Psoas muscle (tissue), 8 donors: ENCODE data around the gene KDM2A. TPM values are rescaled to one million over a fixed set of nuclear protein-coding genes. Genes with fewer than 3 reads are reported as not detected.

Experiments
- ATAC-seq, 4 donors: fragments of 200-7000 bp; cut with Tn5 transposase; one replicate each; pipeline ENCODE4 v1.9.1; 2020; ENCODE audit warnings: moderate library complexity in 3 of 4, mild to moderate bottlenecking in 2 of 4
- DNase-seq, 2 donors: peaks; one replicate each; pipeline ENCODE4 v3.0.0-alpha.2; 2020
- H3K27ac ChIP-seq: fragments of 200-600 bp; one replicate; pipeline ENCODE4 v1.8.0; 2022
- H3K27me3 ChIP-seq, 3 donors: fragments of 200-600 bp in 1 of 3; one replicate each; pipeline versions ENCODE4 v1.6.1 to v1.8.0; 2013 to 2022; ENCODE audit warnings: low read length in 2 of 3, mild to moderate bottlenecking in 2 of 3, moderate library complexity in 1 of 3; ENCODE audit not compliant: insufficient read depth in 3 of 3
- H3K36me3 ChIP-seq, 2 donors: fragments of 200-600 bp in 1 of 2; one replicate each; pipeline versions ENCODE4 v1.6.1 to v1.8.0; 2013 to 2022; ENCODE audit warnings: low read depth in 1 of 2, mild to moderate bottlenecking in 1 of 2, moderate library complexity in 1 of 2; ENCODE audit not compliant: insufficient read depth in 1 of 2
- H3K4me1 ChIP-seq: fragments of 200-600 bp; one replicate; pipeline ENCODE4 v1.8.0; 2022
- H3K4me3 ChIP-seq: fragments of 200-600 bp; one replicate; pipeline ENCODE4 v1.8.0; 2022; ENCODE audit warnings: mild to moderate bottlenecking
- H3K9me3 ChIP-seq: fragments of 200-600 bp; one replicate; pipeline ENCODE4 v1.8.0; 2022
- whole genome bisulfite sequencing, 3 donors: extraction: QIAGEN DNeasy Blood & Tissue Kit; methylation state at CpG; one replicate each; pipeline versions ENCODE4 v1.1.6 to v1.1.7; 2013; 5-methylcytosine and 5-hydroxymethylcytosine counted together
- intact Hi-C, 2 donors: fragments of 100-400 bp; cut with DNase I; formaldehyde crosslinking; loops; one replicate each; pipeline versions ENCODE4 v1.11.0 to v1.14.2; 2022
- polyA plus RNA-seq, 3 donors: library from polyadenylated mRNA; stranded (reverse); fragments of 200-250 nt; gene quantifications; one replicate each; pipeline ENCODE4 v1.2.3, GENCODE V29; 2013
- total RNA-seq, 4 donors: library from RNA; stranded (reverse); fragmentation: NEBNext Ultra II Directional in 2 of 4; extraction: Animal tissue kit (Norgen Biotek cat#: 25700) in 2 of 4; gene quantifications; one replicate each; pipeline versions ENCODE4 v1.2.1 to v1.2.4, GENCODE V29; 2021 to 2023
- TF ChIP-seq, protein P1 (sequence below): fragments of 200-600 bp; IDR thresholded peaks from one replicate; pipeline ENCODE4 v1.8.0; 2022; ENCODE audit warnings: antibody characterized with exemption
- donor health status: healthy with polysubstance abuse.
- donor health status: DM: no; HTN: no; CAD: no; lungs with moderate emphysema.
- donor health status: Bipolar disorder and iron deficiency.
- donor health status: healthy.
- donor health status: DM: yes; HTN: yes; CAD: no.
- donor health status: DM: no; HTN: no; CAD: no.
- donor health status: DM: no; HTN: no; CAD: no.
- donor health status: DM: yes; HTN: yes; CAD: no.

The KDM2A gene
- total and polyA plus RNA-seq, 7 donors = 26.6 to 67.9 (median 52.4) TPM

DNA sequence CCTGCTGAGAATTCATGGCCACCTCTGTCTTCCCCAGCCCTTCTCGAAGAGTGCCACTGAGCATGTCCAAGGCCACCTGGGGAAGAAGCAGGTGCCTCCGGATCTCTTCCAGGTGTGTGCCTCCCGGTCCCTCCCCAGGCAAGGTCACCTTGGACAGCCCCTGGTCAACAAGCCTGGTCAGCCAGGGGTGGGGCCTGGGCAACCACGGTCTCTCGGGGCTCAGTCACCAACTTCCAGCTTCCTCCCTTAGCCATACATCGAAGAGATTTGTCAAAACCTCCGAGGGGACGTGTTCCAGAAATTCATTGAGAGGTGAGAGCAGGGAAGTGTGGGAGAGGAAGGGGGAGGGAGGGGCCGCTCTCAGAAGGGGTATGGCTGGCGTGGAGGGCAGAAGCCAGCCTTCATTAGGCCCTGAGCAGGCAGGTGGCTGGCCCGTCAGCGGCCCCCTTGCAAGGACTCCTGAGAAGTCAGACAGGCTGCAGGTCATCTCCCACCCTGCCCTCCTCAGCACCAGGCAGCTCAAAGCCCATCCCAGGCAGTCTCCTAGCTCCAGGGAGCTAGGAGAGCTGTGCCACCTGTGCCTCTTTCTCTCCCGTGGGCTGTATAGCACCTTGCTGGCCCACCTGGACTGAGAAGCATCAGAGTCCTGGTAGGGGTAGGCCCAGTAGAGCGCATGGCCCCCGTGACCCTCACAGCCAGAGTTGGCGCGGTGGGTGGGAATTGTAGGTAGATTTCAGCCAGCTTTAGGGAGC lies 160.7 kb downstream of the KDM2A start:
- no peak overlapping the region for H3K27ac ChIP-seq
- 85 to 87% (median 86%) methylated on average over 17 of the region's 17 CpGs for WGBS, 3 donors
- ATAC-seq = no peak
- H3K4me3 ChIP-seq = no peak overlapping the region
- no peaks in the 10 kb centered on the region for H3K27me3 ChIP-seq
- H3K36me3 ChIP-seq = peaks cover 3 to 64% of the 10 kb centered on the region in 2 donors
- peak; percentile 14 to 43 for DNase-seq
- H3K4me1 ChIP-seq = peaks cover 34% of the 10 kb centered on the region
- TF ChIP-seq, protein P1, sequence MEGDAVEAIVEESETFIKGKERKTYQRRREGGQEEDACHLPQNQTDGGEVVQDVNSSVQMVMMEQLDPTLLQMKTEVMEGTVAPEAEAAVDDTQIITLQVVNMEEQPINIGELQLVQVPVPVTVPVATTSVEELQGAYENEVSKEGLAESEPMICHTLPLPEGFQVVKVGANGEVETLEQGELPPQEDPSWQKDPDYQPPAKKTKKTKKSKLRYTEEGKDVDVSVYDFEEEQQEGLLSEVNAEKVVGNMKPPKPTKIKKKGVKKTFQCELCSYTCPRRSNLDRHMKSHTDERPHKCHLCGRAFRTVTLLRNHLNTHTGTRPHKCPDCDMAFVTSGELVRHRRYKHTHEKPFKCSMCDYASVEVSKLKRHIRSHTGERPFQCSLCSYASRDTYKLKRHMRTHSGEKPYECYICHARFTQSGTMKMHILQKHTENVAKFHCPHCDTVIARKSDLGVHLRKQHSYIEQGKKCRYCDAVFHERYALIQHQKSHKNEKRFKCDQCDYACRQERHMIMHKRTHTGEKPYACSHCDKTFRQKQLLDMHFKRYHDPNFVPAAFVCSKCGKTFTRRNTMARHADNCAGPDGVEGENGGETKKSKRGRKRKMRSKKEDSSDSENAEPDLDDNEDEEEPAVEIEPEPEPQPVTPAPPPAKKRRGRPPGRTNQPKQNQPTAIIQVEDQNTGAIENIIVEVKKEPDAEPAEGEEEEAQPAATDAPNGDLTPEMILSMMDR = no peak
- intact Hi-C loops = no loop called here
- H3K9me3 ChIP-seq = no peaks in the 10 kb centered on the region

- H3K27me3 ChIP-seq = no peaks in the 10 kb centered on the region
- peaks cover 28% of the 10 kb centered on the region for H3K4me1 ChIP-seq
- peak; percentile 12 to 39 for DNase-seq
- TF ChIP-seq, protein P1 = no peak
- no peak overlapping the region for H3K27ac ChIP-seq
- no peak for ATAC-seq
- H3K9me3 ChIP-seq = no peaks in the 10 kb centered on the region
- intact Hi-C loops = no loop called here
- no peak overlapping the region for H3K4me3 ChIP-seq
- WGBS, 3 donors = 65 to 77% (median 72%) methylated on average over 13 of the region's 13 CpGs
- H3K36me3 ChIP-seq = peaks cover 3 to 70% of the 10 kb centered on the region in 2 donors
Observed at GRCh38 chr11:67280341-67280787, 161.3 kb downstream of the KDM2A start.

DNA sequence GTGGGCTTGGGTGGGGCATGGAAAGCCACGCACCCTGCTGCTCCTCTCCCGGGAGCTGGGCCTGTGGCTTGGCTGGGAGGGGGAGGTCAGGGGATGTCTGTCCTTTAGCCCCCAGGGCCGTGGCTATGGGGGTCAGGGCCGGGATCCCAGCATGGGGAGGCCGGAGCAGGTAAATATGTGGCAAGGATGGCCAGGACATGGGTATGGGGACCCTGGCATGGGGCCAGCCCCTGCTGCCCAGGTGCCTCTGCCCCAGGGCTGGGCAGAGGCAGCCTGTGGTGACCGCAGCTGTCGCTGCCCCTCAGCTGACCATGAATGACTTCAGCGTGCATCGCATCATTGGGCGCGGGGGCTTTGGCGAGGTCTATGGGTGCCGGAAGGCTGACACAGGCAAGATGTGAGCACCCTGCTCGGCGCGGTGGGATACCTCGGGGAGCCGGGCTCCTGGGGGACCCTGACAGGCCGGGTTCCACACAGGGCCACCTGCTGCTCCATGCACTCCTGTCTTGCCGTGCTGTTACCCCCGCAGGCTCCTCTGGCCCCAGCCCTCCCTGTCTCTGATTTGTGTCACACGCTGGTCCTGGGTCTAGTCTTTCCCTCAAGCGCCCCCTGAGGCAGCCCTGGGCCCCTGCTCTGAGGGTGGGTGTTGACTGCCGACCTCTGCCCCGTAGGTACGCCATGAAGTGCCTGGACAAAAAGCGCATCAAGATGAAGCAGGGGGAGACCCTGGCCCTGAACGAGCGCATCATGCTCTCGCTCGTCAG lies 161.9 kb downstream of the KDM2A start:
- peaks cover 22% of the 10 kb centered on the region for H3K4me1 ChIP-seq
- DNase-seq (peak; percentile 12 to 46), ATAC-seq (no peak)

DNA sequence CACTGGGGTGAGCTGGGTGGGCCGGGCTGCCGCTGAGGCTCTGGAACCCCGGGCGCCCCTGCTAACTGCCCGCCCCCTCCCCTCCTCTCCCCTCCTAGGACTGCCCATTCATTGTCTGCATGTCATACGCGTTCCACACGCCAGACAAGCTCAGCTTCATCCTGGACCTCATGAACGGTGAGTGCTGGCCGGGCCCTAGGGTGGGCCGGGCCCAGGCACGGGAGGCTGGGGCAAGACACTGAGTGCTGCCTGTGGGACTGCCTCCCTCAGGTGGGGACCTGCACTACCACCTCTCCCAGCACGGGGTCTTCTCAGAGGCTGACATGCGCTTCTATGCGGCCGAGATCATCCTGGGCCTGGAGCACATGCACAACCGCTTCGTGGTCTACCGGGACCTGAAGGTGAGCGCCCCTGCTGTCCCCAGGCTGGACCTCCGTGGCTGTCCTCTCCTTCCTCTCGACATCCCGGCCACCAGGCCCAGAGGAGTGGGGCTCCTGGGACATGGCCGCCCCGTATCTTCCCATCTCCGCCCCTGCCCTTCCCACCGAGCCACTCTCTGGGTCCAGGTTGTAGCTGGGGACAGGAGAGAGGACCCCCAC lies 162.6 kb downstream of the KDM2A start:
- peaks cover 3 to 83% of the 10 kb centered on the region in 2 donors for H3K36me3 ChIP-seq
- TF ChIP-seq, protein P1 = no peak
- intact Hi-C loops = no loop called here
- ATAC-seq = no peak
- no peaks in the 10 kb centered on the region for H3K27me3 ChIP-seq
- no peak overlapping the region for H3K27ac ChIP-seq
- whole genome bisulfite sequencing, 3 donors = 91 to 94% (median 92%) methylated on average over 23 to 27 of the region's 27 CpGs
- no peak overlapping the region for H3K4me3 ChIP-seq
- peak; percentile 6 to 30 for DNase-seq
- no peaks in the 10 kb centered on the region for H3K9me3 ChIP-seq
- peaks cover 18% of the 10 kb centered on the region for H3K4me1 ChIP-seq

More for the DNA sequence above, 161.9 kb downstream of the KDM2A start:
- Histone ChIP-seq H3K36me3 (peaks cover 3 to 77% of the 10 kb centered on the region in 2 donors), H3K4me3 (no peak overlapping the region), H3K27ac (no peak overlapping the region), H3K27me3 (no peaks in the 10 kb centered on the region), H3K9me3 (no peaks in the 10 kb centered on the region)
- intact Hi-C loops = no loop called here
- TF ChIP-seq, protein P1 = no peak
- 87 to 92% (median 90%) methylated on average over 30 to 31 of the region's 31 CpGs for WGBS, 3 donors
